Endothelial cell of umbilical vein (primary cell): ENCODE measurements around the gene CDC42EP5. TPM values are rescaled to one million over a fixed set of nuclear protein-coding genes. Genes with fewer than 3 reads are reported as not detected.

Experiments used
- BruUV-seq: library from RNA; stranded (reverse); fragments of 400-500 nt; replicated peaks from 2 replicates; lab custom pipeline; 2021; lab: Mats Ljungman, UMichigan
- CTCF ChIA-PET: fragments of 300-600, 350-600 bp; sonication (Branson Sonifier 250); formaldehyde crosslinking; loops from one replicate; lab custom pipeline; 2021; ENCODE audit warnings: antibody characterized with exemption, inconsistent platforms; lab: Charles Lee
- POLR2A ChIA-PET: fragments of 300-600, 350-600 bp; sonication (Branson Sonifier 250); formaldehyde crosslinking; loops from one replicate; lab custom pipeline; 2021; ENCODE audit warnings: antibody characterized with exemption, inconsistent platforms; lab: Charles Lee
- DNase-seq: peaks from one replicate; pipeline ENCODE4 v3.0.0-alpha.2; 2011; ENCODE audit warnings: low read depth, low spot score
- FAIRE-seq: peaks from 2 replicates; lab custom pipeline; 2011; peaks lifted over from hg19 to GRCh38; lab: Jason Lieb, UNC
- H2AFZ ChIP-seq: 2 replicates; pipeline ENCODE4 v1.6.0; 2012; ENCODE audit warnings: low read depth, low read length, control low read depth, inconsistent platforms
- H3K27ac ChIP-seq: 2 replicates; pipeline ENCODE4 v1.5.1; 2011; ENCODE audit warnings: low read depth, mild to moderate bottlenecking, control low read depth, low read length, moderate library complexity; ENCODE audit not compliant: insufficient read depth
- H3K27me3 ChIP-seq, 2 experiments: 2 replicates each; pipeline versions ENCODE4 v1.6.0 to v1.6.1; 2011; ENCODE audit warnings: low read length in 2 of 2, mixed read lengths in 1 of 2; ENCODE audit not compliant: control insufficient read depth in 2 of 2, insufficient read depth in 2 of 2
- H3K36me3 ChIP-seq, 2 experiments: 2 replicates in 1 of 2; 3 replicates in 1 of 2; pipeline ENCODE4 v1.5.1; 2011; ENCODE audit warnings: low read length in 2 of 2, mild to moderate bottlenecking in 1 of 2, moderate library complexity in 1 of 2; ENCODE audit not compliant: control insufficient read depth in 2 of 2, insufficient read depth in 2 of 2; ENCODE audit errors: extremely low read depth in 1 of 2
- H3K4me1 ChIP-seq: 3 replicates; pipeline ENCODE4 v1.5.1; 2011; ENCODE audit warnings: mild to moderate bottlenecking, low read length; ENCODE audit not compliant: control insufficient read depth, insufficient read depth; ENCODE audit errors: extremely low read depth
- H3K4me2 ChIP-seq: 2 replicates; pipeline ENCODE4 v1.6.1; 2011; ENCODE audit warnings: low read length, control low read depth, mixed read lengths; ENCODE audit not compliant: insufficient read depth
- H3K4me3 ChIP-seq, 3 experiments: fragments of 200-600 bp in 1 of 3; sonication (generic), shearing (Covaris generic) in 1 of 3; replicated peaks in 1 of 3; 2 replicates each; pipeline ENCODE4 v1.5.1; 2011 to 2016; ENCODE audit warnings: control low read depth in 3 of 3, low read length in 3 of 3, mild to moderate bottlenecking in 2 of 3, inconsistent platforms in 1 of 3, low read depth in 1 of 3, moderate library complexity in 1 of 3; ENCODE audit not compliant: insufficient read depth in 1 of 3
- H3K79me2 ChIP-seq: 2 replicates; pipeline ENCODE4 v1.6.0; 2012; ENCODE audit warnings: low read length, inconsistent platforms; ENCODE audit not compliant: control insufficient read depth, insufficient read depth
- H3K9ac ChIP-seq: replicated peaks from 2 replicates; pipeline ENCODE3; 2011; ENCODE audit warnings: low read length, control low read depth; ENCODE audit not compliant: insufficient read depth; ENCODE audit errors: extremely low read depth
- H3K9me1 ChIP-seq: replicated peaks from 3 replicates; pipeline ENCODE4 v1.6.0; 2011; ENCODE audit warnings: mild to moderate bottlenecking, low read length; ENCODE audit not compliant: control insufficient read depth, insufficient read depth; ENCODE audit errors: extremely low read depth
- H3K9me3 ChIP-seq: replicated peaks from 2 replicates; pipeline ENCODE4 v1.5.1; 2012; ENCODE audit warnings: low read length, inconsistent platforms; ENCODE audit not compliant: control insufficient read depth, insufficient read depth
- H4K20me1 ChIP-seq: replicated peaks from 2 replicates; pipeline ENCODE3; 2011; ENCODE audit warnings: mild to moderate bottlenecking, low read length; ENCODE audit not compliant: control insufficient read depth, insufficient read depth; ENCODE audit errors: extremely low read depth
- EZH2 ChIP-seq: IDR thresholded peaks from 2 replicates; pipeline ENCODE4 v1.6.1; 2012; ENCODE audit warnings: borderline replicate concordance, low read depth, mild to moderate bottlenecking, moderate library complexity, low read length, inconsistent platforms; ENCODE audit not compliant: severe bottlenecking
- FOS ChIP-seq: IDR thresholded peaks from 2 replicates; pipeline ENCODE4 v1.6.1; 2011; ENCODE audit warnings: mild to moderate bottlenecking, low read length, moderate library complexity, borderline replicate concordance; ENCODE audit not compliant: insufficient read depth
- GATA2 ChIP-seq: IDR thresholded peaks from 2 replicates; pipeline ENCODE4 v1.7.0; 2011; ENCODE audit warnings: low read depth, mild to moderate bottlenecking, moderate library complexity, mixed read lengths, low read length; ENCODE audit not compliant: insufficient read length, insufficient read depth
- JUN ChIP-seq: IDR thresholded peaks from 2 replicates; pipeline ENCODE4 v1.6.1; 2011; ENCODE audit warnings: borderline replicate concordance, low read depth; ENCODE audit not compliant: insufficient read length, insufficient read depth
- MYC ChIP-seq: IDR thresholded peaks from one replicate; pipeline ENCODE4 v1.6.1; 2011; ENCODE audit warnings: mild to moderate bottlenecking, low read depth, low read length
- POLR2A ChIP-seq: IDR thresholded peaks from 2 replicates; pipeline ENCODE4 v1.6.1; 2012; ENCODE audit warnings: low read depth, mild to moderate bottlenecking, control low read depth, low read length
- POLR2AphosphoS5 ChIP-seq: IDR thresholded peaks from 2 replicates; pipeline ENCODE4 v1.6.1; 2012; ENCODE audit warnings: low read depth, mild to moderate bottlenecking, control low read depth, low read length, moderate library complexity; ENCODE audit not compliant: insufficient read depth
- dilution Hi-C: fragments of 300-500 bp; cut with MboI; formaldehyde crosslinking; loops from one replicate; pipeline ENCODE4 v1.15.0; 2019; ENCODE audit warnings: low sequenced_read_pairs; ENCODE audit not compliant: extremely low pct_ligation_motif_present
- intact Hi-C: fragments of 100-400 bp; cut with micrococcal nuclease; formaldehyde crosslinking; loops from one replicate; pipeline ENCODE4 v1.10.0; 2022
- polyA plus RNA-seq, 4 experiments: library from polyadenylated mRNA; depleted of rRNA in 3 of 4; stranded (reverse) in 3 of 4; unstranded in 1 of 4; fragments of >200 nt; gene quantifications; 2 replicates each; pipeline versions ENCODE4 v1.2.1 to v1.2.3, GENCODE V29; 2011 to 2012; ENCODE audit warnings: missing spikeins in 1 of 4
- total RNA-seq: library from RNA; stranded (reverse); gene quantifications from 2 replicates; pipeline ENCODE4 v1.2.3, GENCODE V29; 2021
- TF ChIP-seq, protein P1 (sequence below): IDR thresholded peaks from 2 replicates; pipeline ENCODE4 v1.6.1; 2011; ENCODE audit not compliant: insufficient read depth, insufficient read length
- TF ChIP-seq, protein P2 (sequence below), 2 donors: IDR thresholded peaks; 1 replicate in 1 of 2; 2 replicates in 1 of 2; pipeline ENCODE4 v1.5.1; 2011; ENCODE audit warnings: low read length in 2 of 2, mild to moderate bottlenecking in 2 of 2, moderate library complexity in 2 of 2, control low read depth in 1 of 2, inconsistent platforms in 1 of 2, low read depth in 1 of 2; ENCODE audit not compliant: insufficient read depth in 1 of 2; ENCODE audit errors: extremely low read depth in 1 of 2

CDC42EP5 gene
- total and polyA plus RNA-seq, 2 donors (not counting 3 experiments of a cell fraction or from before 2014, with no cell fraction given): 37.3 to 85.5 TPM

DNA sequence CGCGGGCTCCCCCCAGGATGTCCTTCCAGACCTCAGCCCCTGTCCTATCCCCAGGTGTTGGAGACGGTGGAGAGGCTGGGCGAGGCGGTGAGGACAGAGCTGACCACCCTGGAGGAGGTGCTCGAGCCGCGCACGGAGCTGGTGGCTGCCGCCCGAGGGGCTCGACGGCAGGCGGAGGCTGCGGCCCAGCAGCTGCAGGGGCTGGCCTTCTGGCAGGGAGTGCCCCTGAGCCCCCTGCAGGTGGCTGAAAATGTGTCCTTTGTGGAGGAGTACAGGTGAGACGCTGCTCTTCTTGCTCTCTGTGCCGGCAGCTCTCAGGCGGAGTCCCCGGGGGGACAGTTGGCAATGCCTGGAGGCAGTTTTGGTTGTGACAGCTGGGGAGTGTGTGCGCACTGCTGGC, 51.0 kb downstream of the CDC42EP5 start:
- Histone ChIP-seq H3K27ac (no peak overlapping the region), H3K79me2 (no peaks in the 10 kb centered on the region), H3K36me3 (no peaks in the 10 kb centered on the region), H2AFZ (no peak overlapping the region), H3K27me3 (peaks cover 24 to 29% of the 10 kb centered on the region in 2 experiments), H3K4me2 (no peak overlapping the region), H3K4me1 (no peaks in the 10 kb centered on the region), H3K9ac (no peak overlapping the region), H3K9me1 (no peaks in the 10 kb centered on the region), H3K4me3 (no peak overlapping the region), H4K20me1 (no peaks in the 10 kb centered on the region), H3K9me3 (no peaks in the 10 kb centered on the region)
- TF ChIP-seq EZH2: no peak
- no peak for TF ChIP-seq MYC
- TF ChIP-seq, protein P1, sequence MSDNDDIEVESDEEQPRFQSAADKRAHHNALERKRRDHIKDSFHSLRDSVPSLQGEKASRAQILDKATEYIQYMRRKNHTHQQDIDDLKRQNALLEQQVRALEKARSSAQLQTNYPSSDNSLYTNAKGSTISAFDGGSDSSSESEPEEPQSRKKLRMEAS: no peak
- TF ChIP-seq JUN: no peak
- intact Hi-C loops (no loop called here), dilution Hi-C loops (no loop called here)
- FAIRE-seq (no peak), DNase-seq (no peak)
- no TSS peak for BruUV-seq
- ChIA-PET CTCF (interaction anchor here (1.3 kb wide), 1 partner anchor 31 kb away, joined by 4 read pairs; no protein-coding TSS in a partner anchor), POLR2A (no interaction called here)

DNA sequence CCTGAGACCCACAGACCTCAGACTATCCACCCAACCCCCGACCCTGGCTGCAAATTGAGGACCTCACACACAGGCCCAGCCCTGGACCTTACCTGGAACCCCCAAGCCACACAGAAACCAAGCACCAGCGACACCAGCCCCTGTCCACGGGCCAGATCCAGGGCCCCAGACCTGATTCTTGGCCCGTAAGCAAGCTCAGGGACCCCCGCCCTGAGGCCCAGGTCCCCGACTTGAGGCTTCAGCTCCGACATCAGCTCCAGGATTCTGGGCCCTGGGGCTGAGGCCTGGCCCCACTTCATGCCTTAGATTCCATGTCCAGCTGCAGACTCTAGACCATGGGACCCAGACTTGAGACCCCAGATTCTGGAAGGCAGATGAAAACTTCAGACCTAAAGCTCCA, 51.6 kb downstream of the CDC42EP5 start:
- H2AFZ ChIP-seq: no peak overlapping the region
- CTCF ChIA-PET: interaction anchor here (1.3 kb wide), 1 partner anchor 30 kb away, joined by 4 read pairs; no protein-coding TSS in a partner anchor
- no peak for TF ChIP-seq POLR2A
- TF ChIP-seq POLR2AphosphoS5: no peak
- TF ChIP-seq GATA2: no peak
- TF ChIP-seq, protein P2, sequence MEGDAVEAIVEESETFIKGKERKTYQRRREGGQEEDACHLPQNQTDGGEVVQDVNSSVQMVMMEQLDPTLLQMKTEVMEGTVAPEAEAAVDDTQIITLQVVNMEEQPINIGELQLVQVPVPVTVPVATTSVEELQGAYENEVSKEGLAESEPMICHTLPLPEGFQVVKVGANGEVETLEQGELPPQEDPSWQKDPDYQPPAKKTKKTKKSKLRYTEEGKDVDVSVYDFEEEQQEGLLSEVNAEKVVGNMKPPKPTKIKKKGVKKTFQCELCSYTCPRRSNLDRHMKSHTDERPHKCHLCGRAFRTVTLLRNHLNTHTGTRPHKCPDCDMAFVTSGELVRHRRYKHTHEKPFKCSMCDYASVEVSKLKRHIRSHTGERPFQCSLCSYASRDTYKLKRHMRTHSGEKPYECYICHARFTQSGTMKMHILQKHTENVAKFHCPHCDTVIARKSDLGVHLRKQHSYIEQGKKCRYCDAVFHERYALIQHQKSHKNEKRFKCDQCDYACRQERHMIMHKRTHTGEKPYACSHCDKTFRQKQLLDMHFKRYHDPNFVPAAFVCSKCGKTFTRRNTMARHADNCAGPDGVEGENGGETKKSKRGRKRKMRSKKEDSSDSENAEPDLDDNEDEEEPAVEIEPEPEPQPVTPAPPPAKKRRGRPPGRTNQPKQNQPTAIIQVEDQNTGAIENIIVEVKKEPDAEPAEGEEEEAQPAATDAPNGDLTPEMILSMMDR (IDR thresholded peaks at IDR 0.05; ENCODE audit: extremely low read depth in 1 of 2, insufficient read depth in 1 of 2, low read depth in 1 of 2, low read length in 2 of 2): no peak
- TF ChIP-seq EZH2: no peak
- TF ChIP-seq, protein P1: no peak
- no peak for TF ChIP-seq FOS
- TF ChIP-seq JUN: no peak
- TF ChIP-seq MYC: no peak

More for the DNA sequence above, 51.6 kb downstream of the CDC42EP5 start:
- Histone ChIP-seq H3K4me3 (no peak overlapping the region), H3K27me3 (peaks cover 25 to 34% of the 10 kb centered on the region in 2 experiments), H3K9ac (no peak overlapping the region), H3K4me2 (no peak overlapping the region), H3K36me3 (no peaks in the 10 kb centered on the region), H3K4me1 (no peaks in the 10 kb centered on the region), H4K20me1 (no peaks in the 10 kb centered on the region), H3K79me2 (no peaks in the 10 kb centered on the region), H3K9me3 (no peaks in the 10 kb centered on the region), H3K9me1 (no peaks in the 10 kb centered on the region), H3K27ac (no peak overlapping the region)
- DNase-seq: no peak
- dilution Hi-C loops: no loop called here
- no TSS peak for BruUV-seq
- intact Hi-C loops: no loop called here
- POLR2A ChIA-PET: no interaction called here
- FAIRE-seq: no peak
